WTC11 (cell line): ENCODE results near the gene KSR1. TPM values are rescaled to one million over a fixed set of nuclear protein-coding genes. Genes with fewer than 3 reads are reported as not detected.
A peak's percentile ranks its signal among the peaks of the same experiment; 100 is the strongest.

Experiments used
- ATAC-seq: fragments of 200-7000 bp; cut with Tn5 transposase; 2 replicates; pipeline ENCODE4 v1.10.0; 2021; ENCODE audit warnings: mild to moderate bottlenecking, moderate library complexity
- CTCF ChIA-PET: fragments of 300-600 bp; sonication (Branson Sonifier 250); formaldehyde crosslinking; loops from one replicate; lab custom pipeline; 2021; ENCODE audit warnings: antibody characterized with exemption; lab: Charles Lee
- POLR2A ChIA-PET: fragments of 350-600 bp; sonication (Branson Sonifier 250); formaldehyde crosslinking; loops from one replicate; lab custom pipeline; 2021; ENCODE audit warnings: antibody characterized with exemption; lab: Charles Lee
- DNase-seq: peaks from one replicate; pipeline ENCODE4 v3.0.0; 2021; ENCODE audit warnings: low spot score
- H3K27ac Mint-ChIP-seq: 2 replicates; pipeline ENCODE4 v1.8.0; 2021; ENCODE audit warnings: mixed read lengths
- H3K27me3 Mint-ChIP-seq: 2 replicates; pipeline ENCODE4 v1.8.0; 2021; ENCODE audit warnings: low read depth, mild to moderate bottlenecking, moderate library complexity, mixed read lengths
- H3K36me3 Mint-ChIP-seq: 2 replicates; pipeline ENCODE4 v1.8.0; 2021; ENCODE audit warnings: mixed read lengths
- H3K4me1 Mint-ChIP-seq: 2 replicates; pipeline ENCODE4 v1.8.0; 2022; ENCODE audit warnings: mixed read lengths
- H3K4me3 Mint-ChIP-seq: 2 replicates; pipeline ENCODE4 v1.8.0; 2021; ENCODE audit warnings: mild to moderate bottlenecking, moderate library complexity, mixed read lengths
- H3K9me3 Mint-ChIP-seq: 2 replicates; pipeline ENCODE4 v1.8.0; 2021; ENCODE audit warnings: mixed read lengths
- CREB1 ChIP-seq: sonication (generic); formaldehyde crosslinking; IDR thresholded peaks from 2 replicates; pipeline ENCODE4 v1.8.0; 2023; ENCODE audit warnings: mild to moderate bottlenecking, missing genetic modification reagents
- CREM ChIP-seq: sonication (generic); formaldehyde crosslinking; IDR thresholded peaks from 2 replicates; pipeline ENCODE4 v1.8.1; 2022; ENCODE audit warnings: mild to moderate bottlenecking, missing genetic modification reagents, moderate library complexity
- ELF4 ChIP-seq: sonication (generic); formaldehyde crosslinking; IDR thresholded peaks from 2 replicates; pipeline ENCODE4 v1.8.1; 2022; ENCODE audit warnings: low read depth, mild to moderate bottlenecking, moderate library complexity, missing genetic modification reagents
- ETV6 ChIP-seq: sonication (generic); formaldehyde crosslinking; IDR thresholded peaks from 2 replicates; pipeline ENCODE4 v1.8.1; 2022; ENCODE audit warnings: mild to moderate bottlenecking, missing genetic modification reagents
- GABPB1 ChIP-seq: sonication (generic); formaldehyde crosslinking; IDR thresholded peaks from 2 replicates; pipeline ENCODE4 v1.8.1; 2023; ENCODE audit warnings: mild to moderate bottlenecking, missing genetic modification reagents
- NFYB ChIP-seq: sonication (generic); formaldehyde crosslinking; conservative IDR thresholded peaks from 2 replicates; pipeline ENCODE4 v1.8.0; 2022; ENCODE audit warnings: low read depth, missing genetic modification reagents
- NR2C2 ChIP-seq: sonication (generic); formaldehyde crosslinking; IDR thresholded peaks from 2 replicates; pipeline ENCODE4 v1.8.0; 2022; ENCODE audit warnings: mild to moderate bottlenecking, missing genetic modification reagents
- RELA ChIP-seq: sonication (generic); formaldehyde crosslinking; IDR thresholded peaks from 2 replicates; pipeline ENCODE4 v1.8.1; 2022; ENCODE audit warnings: missing genetic modification reagents, mild to moderate bottlenecking, borderline replicate concordance
- SP1 ChIP-seq: sonication (generic); formaldehyde crosslinking; conservative IDR thresholded peaks from 2 replicates; pipeline ENCODE4 v1.8.1; 2022; ENCODE audit warnings: missing genetic modification reagents
- TCF7 ChIP-seq: sonication (generic); formaldehyde crosslinking; IDR thresholded peaks from 2 replicates; pipeline ENCODE4 v1.8.0; 2022; ENCODE audit warnings: mild to moderate bottlenecking, low read depth, missing genetic modification reagents, moderate library complexity
- TEAD4 ChIP-seq: sonication (generic); formaldehyde crosslinking; IDR thresholded peaks from 2 replicates; pipeline ENCODE4 v1.8.0; 2022; ENCODE audit warnings: mild to moderate bottlenecking, missing genetic modification reagents
- TP53 ChIP-seq: sonication (generic); formaldehyde crosslinking; IDR thresholded peaks from 2 replicates; pipeline ENCODE4 v1.8.1; 2023; ENCODE audit warnings: mild to moderate bottlenecking, missing genetic modification reagents
- ZBTB21 ChIP-seq: sonication (generic); formaldehyde crosslinking; IDR thresholded peaks from 2 replicates; pipeline ENCODE4 v1.8.1; 2023; ENCODE audit warnings: mild to moderate bottlenecking, missing genetic modification reagents, borderline replicate concordance
- ZBTB43 ChIP-seq: sonication (generic); formaldehyde crosslinking; IDR thresholded peaks from 2 replicates; pipeline ENCODE4 v1.8.1; 2023; ENCODE audit warnings: mild to moderate bottlenecking, missing genetic modification reagents
- ZNF121 ChIP-seq: sonication (generic); formaldehyde crosslinking; IDR thresholded peaks from 2 replicates; pipeline ENCODE4 v1.8.0; 2023; ENCODE audit warnings: missing genetic modification reagents
- ZNF219 ChIP-seq: sonication (generic); formaldehyde crosslinking; IDR thresholded peaks from 2 replicates; pipeline ENCODE4 v1.8.0; 2023; ENCODE audit warnings: missing genetic modification reagents, mild to moderate bottlenecking, borderline replicate concordance
- ZNF317 ChIP-seq: sonication (generic); formaldehyde crosslinking; IDR thresholded peaks from 2 replicates; pipeline ENCODE4 v1.8.1; 2023; ENCODE audit warnings: low read depth, mild to moderate bottlenecking, moderate library complexity, missing genetic modification reagents, borderline replicate concordance
- total RNA-seq: library from RNA; stranded (reverse); gene quantifications from 3 replicates; pipeline ENCODE4 v1.2.3, GENCODE V29; 2021
- TF ChIP-seq, protein P1 (sequence below): sonication (generic); formaldehyde crosslinking; IDR thresholded peaks from 2 replicates; pipeline ENCODE4 v1.8.0; 2022; ENCODE audit warnings: mild to moderate bottlenecking, missing genetic modification reagents
- TF ChIP-seq, protein P2 (sequence below): fragments of 250-450 bp; sonication (Bioruptor Pico); IDR thresholded peaks from 2 replicates; pipeline ENCODE4 v1.8.0; 2021; ENCODE audit warnings: mild to moderate bottlenecking
- TF ChIP-seq, protein P3 (sequence below): sonication (generic); formaldehyde crosslinking; IDR thresholded peaks from 2 replicates; pipeline ENCODE4 v1.8.1; 2022; ENCODE audit warnings: mild to moderate bottlenecking, moderate library complexity, missing genetic modification reagents

The KSR1 gene
- total RNA-seq, 1 experiment from 2014 or later, result 45.5 TPM

GRCh38 chr17:27512511-27513346 lies 56.5 kb downstream of the KSR1 start:
- no peak for TF ChIP-seq TP53 (CRISPR knock-in tag)
- CTCF ChIA-PET, result interaction anchor here (1.0 to 3.3 kb wide), 6 partner anchors 13 to 142 kb away, joined by 3 to 14 read pairs (median 4); partner anchors contain the start of gene KSR1
- Mint-ChIP-seq H3K36me3 (no peaks in the 10 kb centered on the region), H3K9me3 (no peaks in the 10 kb centered on the region), H3K27ac (peak overlapping the region; percentile 18), H3K27me3 (no peaks in the 10 kb centered on the region), H3K4me3 (no peak overlapping the region), H3K4me1 (peaks cover 78% of the 10 kb centered on the region)
- POLR2A ChIA-PET, result interaction anchor here (0.7 kb wide), 1 partner anchor 28 kb away, joined by 4 read pairs; no protein-coding TSS in a partner anchor
- ATAC-seq (no peak), DNase-seq (no peak)

GRCh38 chr17:27513849-27514248 lies 57.6 kb downstream of the KSR1 start:
- CTCF ChIA-PET, result interaction anchor here (0.6 to 3.3 kb wide), 4 partner anchors 14 to 89 kb away, joined by 3 to 14 read pairs (median 4); partner anchors contain the start of gene KSR1
- TF ChIP-seq ZNF317 (CRISPR knock-in tag), result no peak
- TF ChIP-seq CREM (CRISPR knock-in tag), result no peak
- no peak for TF ChIP-seq TCF7 (CRISPR knock-in tag)
- TF ChIP-seq TEAD4 (CRISPR knock-in tag), result no peak
- no peak for TF ChIP-seq ETV6 (CRISPR knock-in tag)
- TF ChIP-seq, protein P1, sequence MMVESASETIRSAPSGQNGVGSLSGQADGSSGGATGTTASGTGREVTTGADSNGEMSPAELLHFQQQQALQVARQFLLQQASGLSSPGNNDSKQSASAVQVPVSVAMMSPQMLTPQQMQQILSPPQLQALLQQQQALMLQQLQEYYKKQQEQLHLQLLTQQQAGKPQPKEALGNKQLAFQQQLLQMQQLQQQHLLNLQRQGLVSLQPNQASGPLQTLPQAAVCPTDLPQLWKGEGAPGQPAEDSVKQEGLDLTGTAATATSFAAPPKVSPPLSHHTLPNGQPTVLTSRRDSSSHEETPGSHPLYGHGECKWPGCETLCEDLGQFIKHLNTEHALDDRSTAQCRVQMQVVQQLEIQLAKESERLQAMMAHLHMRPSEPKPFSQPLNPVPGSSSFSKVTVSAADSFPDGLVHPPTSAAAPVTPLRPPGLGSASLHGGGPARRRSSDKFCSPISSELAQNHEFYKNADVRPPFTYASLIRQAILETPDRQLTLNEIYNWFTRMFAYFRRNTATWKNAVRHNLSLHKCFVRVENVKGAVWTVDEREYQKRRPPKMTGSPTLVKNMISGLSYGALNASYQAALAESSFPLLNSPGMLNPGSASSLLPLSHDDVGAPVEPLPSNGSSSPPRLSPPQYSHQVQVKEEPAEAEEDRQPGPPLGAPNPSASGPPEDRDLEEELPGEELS (CRISPR knock-in tag), result no peak
- no peak for DNase-seq
- peaks cover 80% of the 10 kb centered on the region for H3K4me1 Mint-ChIP-seq
- H3K9me3 Mint-ChIP-seq, result no peaks in the 10 kb centered on the region
- no peaks in the 10 kb centered on the region for H3K36me3 Mint-ChIP-seq
- peak overlapping the region; percentile 89 for H3K27ac Mint-ChIP-seq
- POLR2A ChIA-PET, result interaction anchor here (1.0 kb wide), 1 partner anchor 58 kb away, joined by 3 read pairs; no protein-coding TSS in a partner anchor
- ATAC-seq, result peak; percentile 22
- no peaks in the 10 kb centered on the region for H3K27me3 Mint-ChIP-seq
- no peak overlapping the region; the same call in 1 of the 2 replicates for H3K4me3 Mint-ChIP-seq

DNA sequence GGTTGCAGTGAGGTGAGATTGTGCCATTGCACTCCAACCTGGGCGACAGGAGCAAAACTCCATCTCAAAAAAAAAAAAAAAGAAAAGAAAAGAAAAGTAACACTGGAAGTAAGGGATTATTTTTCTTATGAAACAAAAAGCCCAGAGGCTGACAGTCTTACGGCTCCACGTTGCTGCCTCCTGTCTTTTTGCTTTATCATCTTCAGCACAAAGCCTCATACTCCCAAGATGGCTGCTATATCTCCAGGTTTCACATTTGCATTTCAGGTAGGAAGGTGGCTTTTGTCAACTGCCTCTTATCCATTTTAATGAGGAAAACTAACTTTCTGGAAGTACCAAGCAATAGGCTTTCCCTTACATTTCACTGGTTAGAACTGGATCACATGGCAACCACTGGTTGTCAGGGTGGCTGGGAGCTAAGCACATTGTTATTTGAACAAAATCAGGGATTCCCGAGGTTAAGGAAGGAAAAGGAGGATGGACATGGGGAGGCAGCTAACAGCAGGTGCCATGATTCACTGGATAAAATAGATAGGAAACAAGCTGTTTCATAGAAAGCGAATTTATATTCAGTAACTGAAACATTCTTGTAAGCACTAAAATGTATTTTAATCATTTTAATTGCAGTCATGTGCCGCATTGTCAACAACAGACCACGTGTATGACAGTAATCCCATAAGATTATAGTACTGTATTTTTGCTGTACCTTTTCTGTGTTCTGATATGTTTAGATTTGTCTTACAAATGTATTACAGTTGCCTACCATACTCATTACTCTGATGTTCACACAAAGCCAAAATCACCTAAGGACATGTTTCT lies 58.6 kb downstream of the KSR1 start:
- ChIA-PET POLR2A (no interaction called here), CTCF (interaction anchor here (1.0 to 3.3 kb wide), 3 partner anchors 8 to 59 kb away, joined by 3 to 14 read pairs (median 3); partner anchors contain the start of gene KSR1)
- Mint-ChIP-seq H3K4me1 (peaks cover 89% of the 10 kb centered on the region), H3K27ac (peak overlapping the region; percentile 69), H3K36me3 (no peaks in the 10 kb centered on the region), H3K4me3 (no peak overlapping the region), H3K27me3 (no peaks in the 10 kb centered on the region), H3K9me3 (no peaks in the 10 kb centered on the region)
- ATAC-seq, result no peak
- no peak for DNase-seq
- no peak for TF ChIP-seq TEAD4 (CRISPR knock-in tag)
- TF ChIP-seq SP1 (CRISPR knock-in tag), result no peak
- TF ChIP-seq ZNF219 (CRISPR knock-in tag), result no peak
- TF ChIP-seq ZBTB43 (CRISPR knock-in tag), result no peak
- TF ChIP-seq CREB1 (CRISPR knock-in tag), result no peak
- TF ChIP-seq ETV6 (CRISPR knock-in tag), result no peak
- TF ChIP-seq NR2C2 (CRISPR knock-in tag), result no peak
- TF ChIP-seq RELA (CRISPR knock-in tag), result no peak
- TF ChIP-seq, protein P1 (CRISPR knock-in tag), result no peak
- no peak for TF ChIP-seq ZBTB21 (CRISPR knock-in tag)
- no peak for TF ChIP-seq GABPB1
- TF ChIP-seq ELF4 (CRISPR knock-in tag), result no peak
- TF ChIP-seq, protein P2, sequence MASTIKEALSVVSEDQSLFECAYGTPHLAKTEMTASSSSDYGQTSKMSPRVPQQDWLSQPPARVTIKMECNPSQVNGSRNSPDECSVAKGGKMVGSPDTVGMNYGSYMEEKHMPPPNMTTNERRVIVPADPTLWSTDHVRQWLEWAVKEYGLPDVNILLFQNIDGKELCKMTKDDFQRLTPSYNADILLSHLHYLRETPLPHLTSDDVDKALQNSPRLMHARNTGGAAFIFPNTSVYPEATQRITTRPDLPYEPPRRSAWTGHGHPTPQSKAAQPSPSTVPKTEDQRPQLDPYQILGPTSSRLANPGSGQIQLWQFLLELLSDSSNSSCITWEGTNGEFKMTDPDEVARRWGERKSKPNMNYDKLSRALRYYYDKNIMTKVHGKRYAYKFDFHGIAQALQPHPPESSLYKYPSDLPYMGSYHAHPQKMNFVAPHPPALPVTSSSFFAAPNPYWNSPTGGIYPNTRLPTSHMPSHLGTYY (CRISPR knock-in tag), result no peak
- TF ChIP-seq ZNF121 (CRISPR knock-in tag), result no peak
- TF ChIP-seq NFYB, result no peak
- TF ChIP-seq, protein P3, sequence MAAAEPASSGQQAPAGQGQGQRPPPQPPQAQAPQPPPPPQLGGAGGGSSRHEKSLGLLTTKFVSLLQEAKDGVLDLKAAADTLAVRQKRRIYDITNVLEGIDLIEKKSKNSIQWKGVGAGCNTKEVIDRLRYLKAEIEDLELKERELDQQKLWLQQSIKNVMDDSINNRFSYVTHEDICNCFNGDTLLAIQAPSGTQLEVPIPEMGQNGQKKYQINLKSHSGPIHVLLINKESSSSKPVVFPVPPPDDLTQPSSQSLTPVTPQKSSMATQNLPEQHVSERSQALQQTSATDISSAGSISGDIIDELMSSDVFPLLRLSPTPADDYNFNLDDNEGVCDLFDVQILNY (CRISPR knock-in tag), result no peak
